Measurements from ENCODE around the gene CCDC69. TPM values are rescaled to one million over a fixed set of nuclear protein-coding genes. Genes with fewer than 3 reads are reported as not detected.
A peak's percentile ranks its signal among the peaks of the same experiment; 100 is the strongest.
"Not testable (repeated sequence)": the region's sequence is repeated elsewhere in the genome, so short reads cannot be mapped to it uniquely, and the experiment has no call there.

Gene CCDC69
- total RNA-seq, 1 experiment from 2014 or later, result 0.08 TPM

DNA sequence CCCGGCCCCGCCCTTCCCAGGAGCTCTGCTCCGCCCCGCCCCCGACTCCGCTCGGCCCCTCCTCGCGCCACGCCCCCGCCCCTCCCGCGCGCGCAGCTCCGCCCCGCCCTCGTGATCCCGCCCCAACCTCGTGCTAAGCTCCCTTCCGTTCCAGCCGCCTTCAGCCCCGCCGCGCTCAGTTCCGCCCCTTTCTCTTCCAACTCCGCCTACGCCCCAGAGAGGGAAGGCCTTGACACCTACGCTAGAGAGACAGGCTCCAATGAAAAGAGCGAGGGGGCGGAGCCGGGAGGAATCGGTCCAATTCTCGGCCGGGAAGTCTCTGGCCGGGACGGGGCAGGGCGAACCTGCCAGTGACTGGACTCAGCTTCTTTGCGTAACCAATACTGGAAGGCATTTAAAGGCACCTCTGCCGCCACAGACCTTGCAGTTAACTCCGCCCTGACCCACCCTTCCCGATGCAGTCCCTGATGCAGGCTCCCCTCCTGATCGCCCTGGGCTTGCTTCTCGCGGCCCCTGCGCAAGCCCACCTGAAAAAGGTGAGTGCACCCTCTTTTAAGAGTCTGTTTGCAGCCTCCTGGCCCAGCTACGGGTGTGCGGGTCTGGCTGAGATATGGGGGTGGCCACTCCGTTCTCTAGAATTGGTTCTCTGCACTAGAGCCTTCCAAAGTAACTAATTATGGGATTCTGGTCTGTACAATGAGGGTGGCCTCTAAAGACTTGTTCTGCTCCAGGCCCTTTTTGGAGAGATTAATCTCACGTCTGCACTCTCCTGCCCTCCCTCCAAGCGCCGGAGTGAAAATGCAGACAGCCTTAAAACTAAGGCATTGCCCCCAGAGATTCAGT lies 29.1 kb upstream of the CCDC69 start, which contains the start of gene GM2A:
TSS of gene GM2A (plus strand) at position 424 of the 843 bp plus-strand sequence. CDS start at position 456, 32 bp downstream.
- H3K27me3 ChIP-seq, result no peaks in the 10 kb centered on the region
- peak; percentile 96 to 97 for DNase-seq
- H3K27ac ChIP-seq, result no peak within 1 kb of the TSS
- H3K4me1 ChIP-seq, result no peaks in the 10 kb centered on the region; the same call in 1 of the 2 replicates
- H3K36me3 ChIP-seq, result no peaks in the 10 kb centered on the region
- H3K4me3 ChIP-seq, result peak within 1 kb of the TSS; percentile 51
- no peaks in the 10 kb centered on the region for H3K9me3 ChIP-seq (replicated peaks)

DNA sequence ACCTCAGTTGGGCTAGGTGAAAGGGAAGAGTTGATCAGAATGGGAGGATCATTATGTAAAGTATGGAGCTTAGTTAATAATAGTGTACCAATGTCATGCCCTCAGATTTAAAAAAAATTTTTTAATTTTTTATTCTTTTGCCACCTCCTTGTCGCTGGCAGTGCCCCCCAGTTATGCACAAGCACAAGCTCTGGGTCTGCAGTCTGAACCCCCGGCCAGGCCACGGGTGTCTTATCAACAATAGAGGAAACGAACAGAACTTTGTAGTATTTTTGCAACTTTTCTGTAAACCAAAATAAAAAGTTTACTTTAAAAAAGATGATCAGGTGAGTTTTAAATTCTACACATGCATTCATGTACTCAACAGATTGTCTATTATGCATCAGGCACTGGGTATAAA lies 27.7 kb upstream of the CCDC69 start:
- no peak overlapping the region for H3K27ac ChIP-seq
- H3K36me3 ChIP-seq, result no peaks in the 10 kb centered on the region
- H3K4me1 ChIP-seq, result no peaks in the 10 kb centered on the region; the same call in 1 of the 2 replicates
- no peaks in the 10 kb centered on the region; the same call in 1 of the 2 replicates for H3K27me3 ChIP-seq
- DNase-seq, result no peak
- no peak overlapping the region for H3K4me3 ChIP-seq
- H3K9me3 ChIP-seq (replicated peaks), result no peaks in the 10 kb centered on the region

DNA sequence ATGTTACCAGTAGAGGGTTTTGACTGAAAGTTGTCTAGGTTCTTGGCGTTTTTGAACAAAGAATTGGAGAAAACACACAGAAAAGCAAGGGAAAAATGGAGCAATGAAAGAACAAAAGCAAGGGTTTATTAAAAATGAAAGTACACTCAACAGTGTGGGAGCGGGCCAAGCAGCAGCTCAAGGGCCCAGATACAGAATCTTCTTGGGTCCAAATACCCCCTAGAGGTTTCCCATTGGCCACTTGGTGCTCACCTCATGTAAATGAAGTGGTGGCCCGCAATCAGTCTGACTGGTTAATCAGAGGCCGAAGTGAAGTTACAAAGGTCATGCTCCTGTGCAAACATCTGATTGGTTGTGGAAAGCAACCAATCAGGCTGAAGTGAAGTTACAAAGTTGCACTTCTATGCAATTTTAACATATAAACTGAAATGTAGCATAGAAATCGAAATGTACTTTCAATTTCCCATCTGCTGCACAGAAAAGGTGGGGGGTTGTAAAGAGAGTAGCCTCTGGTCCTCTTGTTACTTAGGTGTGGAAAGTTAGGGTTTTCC lies 27.2 kb upstream of the CCDC69 start:
- Histone ChIP-seq H3K27ac (no peak overlapping the region), H3K9me3 (replicated peaks) (no peaks in the 10 kb centered on the region), H3K4me3 (no peak overlapping the region), H3K27me3 (no peaks in the 10 kb centered on the region; the same call in 1 of the 2 replicates), H3K36me3 (no peaks in the 10 kb centered on the region), H3K4me1 (no peaks in the 10 kb centered on the region; the same call in 1 of the 2 replicates)
- no peak for DNase-seq

DNA sequence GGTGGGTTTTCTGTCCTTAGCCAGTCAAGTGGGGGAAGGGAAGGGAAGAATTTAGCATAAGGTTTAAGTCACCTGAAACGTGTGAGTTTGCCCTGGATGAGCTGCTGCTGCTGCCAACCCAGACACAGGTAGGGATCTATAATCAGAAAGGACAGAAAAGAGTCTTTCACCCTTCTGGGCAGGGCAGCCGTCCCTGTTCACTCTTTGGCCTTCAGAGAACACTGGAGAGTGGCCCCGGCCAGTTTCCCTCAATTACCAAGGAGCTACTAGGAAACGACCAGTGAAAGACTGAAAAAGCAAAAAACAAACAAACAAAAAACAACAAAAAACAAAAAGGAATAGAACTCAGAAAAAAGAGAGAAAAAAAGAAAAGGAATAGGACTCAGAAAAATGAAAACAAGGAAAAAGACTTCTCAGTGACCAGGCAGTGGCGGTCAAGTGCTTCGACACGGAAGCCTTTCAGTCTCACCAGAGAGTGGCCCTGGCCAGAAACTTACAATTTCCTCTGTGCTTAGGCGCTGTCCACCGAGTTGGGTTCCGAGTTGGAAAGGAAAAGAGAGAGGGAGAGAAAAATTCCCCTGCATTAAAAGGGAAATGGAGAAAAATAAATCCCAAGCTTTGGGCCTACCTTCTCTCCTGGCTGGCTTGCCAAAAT lies 26.6 kb upstream of the CCDC69 start:
- Histone ChIP-seq H3K36me3 (no peaks in the 10 kb centered on the region), H3K27me3 (no peaks in the 10 kb centered on the region; the same call in 1 of the 2 replicates), H3K4me1 (no peaks in the 10 kb centered on the region; the same call in 1 of the 2 replicates), H3K9me3 (replicated peaks) (no peaks in the 10 kb centered on the region), H3K4me3 (no peak overlapping the region), H3K27ac (no peak overlapping the region)
- no peak for DNase-seq

DNA sequence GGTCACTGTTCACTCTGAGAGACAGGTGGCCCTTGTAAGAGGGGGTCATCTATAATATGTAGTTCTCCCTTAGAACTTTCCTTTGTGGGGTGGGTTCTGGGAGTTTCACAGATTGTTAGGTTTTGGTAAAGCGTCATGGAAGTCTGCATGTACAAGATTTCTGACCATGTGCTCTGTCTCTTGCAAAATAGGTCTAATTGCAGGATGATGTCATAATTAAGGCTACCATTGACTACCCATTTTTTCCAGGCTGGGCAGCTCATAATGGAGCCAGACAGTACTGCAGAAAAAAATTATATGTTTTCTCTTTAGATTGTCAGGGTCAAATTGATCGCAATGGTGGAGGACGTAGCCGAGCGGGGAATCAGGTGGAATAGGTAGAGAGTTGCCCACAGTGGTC lies 25.4 kb upstream of the CCDC69 start:
- Histone ChIP-seq H3K4me1 (no peaks in the 10 kb centered on the region; the same call in 1 of the 2 replicates), H3K36me3 (no peaks in the 10 kb centered on the region), H3K27ac (no peak overlapping the region), H3K9me3 (replicated peaks) (no peaks in the 10 kb centered on the region), H3K4me3 (no peak overlapping the region), H3K27me3 (no peaks in the 10 kb centered on the region; the same call in 1 of the 2 replicates)
- no peak for DNase-seq

DNA sequence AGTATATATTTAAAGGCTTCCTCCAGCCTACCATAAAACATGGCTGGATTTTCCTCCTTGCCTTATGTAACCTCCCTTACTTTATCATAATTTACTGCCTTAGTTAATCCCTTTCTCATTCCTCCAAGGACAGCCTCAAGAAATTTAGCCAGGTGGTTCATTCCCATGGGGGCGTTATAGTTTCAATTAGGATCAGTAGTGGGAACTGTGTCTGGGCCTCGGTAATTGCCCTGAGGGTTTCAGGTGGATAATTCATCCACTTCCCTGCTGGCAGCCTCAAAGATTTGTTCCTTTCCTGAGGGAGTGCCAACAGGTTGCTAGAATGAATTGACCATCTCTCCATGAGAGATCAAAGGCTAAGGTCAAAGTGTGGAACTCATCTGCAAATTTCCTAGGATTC lies 24.8 kb upstream of the CCDC69 start:
- H3K4me3 ChIP-seq, result no peak overlapping the region
- H3K4me1 ChIP-seq, result no peaks in the 10 kb centered on the region; the same call in 1 of the 2 replicates
- H3K27ac ChIP-seq, result no peak overlapping the region
- H3K27me3 ChIP-seq, result no peaks in the 10 kb centered on the region; the same call in 1 of the 2 replicates
- no peak for DNase-seq
- no peaks in the 10 kb centered on the region for H3K9me3 ChIP-seq (replicated peaks)
- no peaks in the 10 kb centered on the region for H3K36me3 ChIP-seq

DNA sequence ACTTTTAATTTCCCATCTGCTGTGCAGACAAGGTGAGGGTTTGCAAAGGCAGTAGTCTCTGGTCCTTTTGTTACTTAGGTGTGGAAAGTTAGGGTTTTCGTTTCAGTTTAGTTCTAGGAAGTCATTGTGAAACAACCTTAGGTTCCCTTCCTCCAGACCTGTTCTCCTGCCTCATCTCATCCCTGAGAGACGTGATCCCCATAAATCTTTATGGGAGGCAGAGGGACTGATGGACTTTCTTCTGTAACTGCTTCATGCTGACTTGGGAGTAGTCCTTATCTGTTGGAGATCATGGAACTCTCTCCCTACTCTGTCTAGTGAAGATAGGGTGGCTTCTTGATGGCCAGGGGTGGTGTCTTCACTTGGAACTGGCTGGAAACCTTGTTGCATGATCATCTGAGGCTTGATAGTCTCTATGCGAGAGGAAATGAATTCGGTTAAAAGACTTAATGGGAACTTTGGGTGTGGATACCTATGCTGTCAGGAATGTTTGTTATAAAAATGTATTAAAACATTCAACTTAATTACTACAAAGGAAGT lies 21.9 kb upstream of the CCDC69 start:
- Histone ChIP-seq H3K27me3 (peaks cover 3% of the 10 kb centered on the region; the same call in 1 of the 2 replicates), H3K4me3 (no peak overlapping the region), H3K4me1 (no peaks in the 10 kb centered on the region), H3K36me3 (no peaks in the 10 kb centered on the region), H3K9me3 (replicated peaks) (no peaks in the 10 kb centered on the region), H3K27ac (no peak overlapping the region)
- DNase-seq, result no peak

DNA sequence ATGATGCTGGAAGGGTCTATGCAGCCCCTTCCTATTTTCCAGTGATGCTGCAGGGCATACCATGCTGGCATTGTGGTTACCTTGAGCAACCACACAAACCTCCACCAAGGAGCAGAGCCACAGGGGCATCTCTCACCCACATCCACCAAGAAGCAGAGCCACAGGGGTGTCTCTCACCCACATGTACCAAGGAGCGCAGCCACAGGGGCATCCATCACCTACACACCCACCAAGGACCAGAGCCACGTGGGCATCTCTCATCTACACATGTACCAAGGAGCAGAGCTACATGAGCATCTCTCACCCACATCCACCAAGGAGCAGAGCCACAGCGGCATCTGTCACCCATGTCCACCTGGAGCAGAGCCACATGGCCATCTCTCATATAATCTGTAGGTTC lies 20.3 kb upstream of the CCDC69 start:
- no peak for DNase-seq

DNA sequence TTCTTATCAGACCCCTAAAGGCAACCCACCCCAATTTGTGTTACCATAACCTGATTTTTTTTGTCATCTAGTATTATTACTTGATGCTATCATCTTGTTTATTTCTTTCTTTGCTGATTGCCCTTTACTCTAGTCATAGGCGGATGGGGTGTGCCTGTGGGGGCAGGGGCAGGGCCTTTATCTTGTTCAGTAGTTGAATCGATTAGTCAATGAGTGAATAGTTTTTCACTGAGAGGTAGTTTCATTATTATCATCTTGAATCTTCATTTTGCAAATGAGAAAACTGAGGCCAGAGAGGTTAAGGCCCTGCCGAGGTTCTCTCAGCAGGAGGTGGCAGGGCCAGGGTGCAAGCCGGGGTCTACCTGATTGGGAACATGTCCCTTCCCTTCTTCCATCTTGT lies 19.7 kb upstream of the CCDC69 start:
- no peaks in the 10 kb centered on the region for H3K9me3 ChIP-seq (replicated peaks)
- no peak overlapping the region for H3K27ac ChIP-seq
- peaks cover 4% of the 10 kb centered on the region; the same call in 1 of the 2 replicates for H3K27me3 ChIP-seq
- H3K36me3 ChIP-seq, result no peaks in the 10 kb centered on the region
- no peak for DNase-seq
- no peak overlapping the region for H3K4me3 ChIP-seq
- H3K4me1 ChIP-seq, result no peaks in the 10 kb centered on the region

More for the DNA sequence above, 20.3 kb upstream of the CCDC69 start:
- Histone ChIP-seq H3K27me3 (peaks cover 3% of the 10 kb centered on the region; the same call in 1 of the 2 replicates), H3K36me3 (no peaks in the 10 kb centered on the region), H3K27ac (no peak overlapping the region), H3K9me3 (replicated peaks) (no peaks in the 10 kb centered on the region), H3K4me3 (no peak overlapping the region), H3K4me1 (no peaks in the 10 kb centered on the region)

DNA sequence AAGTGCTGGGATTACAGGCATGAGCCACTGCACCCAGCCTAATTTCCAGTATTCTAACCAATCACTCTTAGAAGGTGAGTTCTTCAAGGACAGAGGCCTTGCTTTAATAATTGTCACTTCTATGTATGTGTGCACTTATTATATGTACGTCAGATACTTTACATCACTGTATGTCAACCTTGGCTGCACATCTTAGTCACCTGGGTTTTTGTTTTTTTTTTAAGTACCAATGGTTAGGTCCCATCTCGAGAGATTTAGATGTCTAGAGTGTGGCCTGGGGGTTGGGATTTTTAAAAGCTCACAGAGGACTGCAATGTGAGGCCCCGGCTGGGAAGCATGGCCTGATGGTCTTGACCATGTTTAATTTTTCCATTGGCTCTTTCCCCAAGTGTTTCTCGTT lies 19.2 kb upstream of the CCDC69 start:
- Histone ChIP-seq H3K4me3 (no peak overlapping the region), H3K36me3 (no peaks in the 10 kb centered on the region), H3K9me3 (replicated peaks) (no peaks in the 10 kb centered on the region), H3K27ac (no peak overlapping the region), H3K4me1 (no peaks in the 10 kb centered on the region), H3K27me3 (peaks cover 9% of the 10 kb centered on the region)
- DNase-seq, result no peak

DNA sequence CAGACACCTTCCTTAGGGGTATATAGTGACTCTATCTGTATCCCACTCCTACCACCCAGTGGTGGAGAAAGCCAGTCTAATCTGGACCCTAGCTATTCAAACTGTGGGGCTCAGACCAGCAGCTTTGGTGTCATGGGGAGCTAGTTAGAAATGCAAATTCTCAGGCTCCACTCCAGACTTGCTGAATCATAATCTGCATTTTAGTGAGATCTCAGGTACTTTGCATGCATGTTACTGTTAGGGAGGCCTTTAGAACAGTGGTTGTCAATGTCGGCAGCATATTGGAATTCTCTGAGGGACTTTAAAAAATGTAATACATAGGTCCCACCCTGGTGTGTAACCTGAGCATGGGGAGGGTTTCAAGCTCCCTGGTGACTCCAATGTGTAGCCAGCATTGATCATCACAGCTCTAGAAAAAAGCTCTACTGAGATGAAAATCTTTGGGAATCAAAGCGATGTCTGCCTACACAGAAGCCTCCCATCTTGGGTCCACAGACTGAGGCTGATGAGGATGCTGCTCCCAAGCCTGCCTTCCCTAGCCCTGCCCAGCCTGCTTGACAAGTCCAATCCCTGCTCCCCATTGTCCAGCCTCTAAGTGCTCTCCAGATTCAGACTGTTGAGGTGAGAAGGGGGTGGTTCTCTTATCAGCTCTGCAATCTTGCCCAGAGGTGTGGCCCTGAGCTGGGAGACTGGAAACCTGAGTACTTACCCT lies 17.2 kb upstream of the CCDC69 start:
- Histone ChIP-seq H3K9me3 (replicated peaks) (no peaks in the 10 kb centered on the region), H3K27me3 (peaks cover 11% of the 10 kb centered on the region), H3K4me3 (no peak overlapping the region), H3K36me3 (no peaks in the 10 kb centered on the region), H3K27ac (no peak overlapping the region), H3K4me1 (no peaks in the 10 kb centered on the region)
- DNase-seq, result no peak

DNA sequence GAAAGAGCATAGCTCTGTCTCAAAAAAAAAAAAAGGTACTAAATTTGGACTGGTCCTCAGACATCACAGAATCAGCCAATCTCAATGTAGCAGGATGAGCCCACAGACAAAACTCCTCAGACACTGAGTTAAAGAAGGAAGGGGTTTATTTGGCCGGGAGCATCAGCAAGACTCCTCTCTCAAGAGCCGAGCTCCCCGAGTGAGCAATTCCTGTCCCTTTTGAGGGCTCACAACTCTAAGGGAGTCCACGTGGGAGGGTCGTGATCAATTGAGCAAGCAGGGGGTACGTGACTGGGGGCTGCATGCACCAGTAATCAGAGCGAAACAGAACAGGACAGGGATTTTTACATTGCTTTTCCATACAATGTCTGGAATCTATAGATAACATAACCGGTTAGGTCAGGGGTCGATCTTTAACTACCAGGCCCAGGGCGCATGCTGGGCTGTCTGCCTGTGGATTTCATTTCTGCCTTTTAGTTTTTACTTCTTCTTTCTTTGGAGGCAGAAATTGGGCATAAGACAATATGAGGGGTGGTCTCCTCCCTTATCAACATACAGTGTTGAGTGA lies 16.5 kb upstream of the CCDC69 start:
- not testable (repeated sequence) for H3K36me3 ChIP-seq; H3K4me1 ChIP-seq; H3K9me3 ChIP-seq (replicated peaks); DNase-seq; H3K27ac ChIP-seq; H3K4me3 ChIP-seq
- peaks cover 11% of the 10 kb centered on the region for H3K27me3 ChIP-seq

DNA sequence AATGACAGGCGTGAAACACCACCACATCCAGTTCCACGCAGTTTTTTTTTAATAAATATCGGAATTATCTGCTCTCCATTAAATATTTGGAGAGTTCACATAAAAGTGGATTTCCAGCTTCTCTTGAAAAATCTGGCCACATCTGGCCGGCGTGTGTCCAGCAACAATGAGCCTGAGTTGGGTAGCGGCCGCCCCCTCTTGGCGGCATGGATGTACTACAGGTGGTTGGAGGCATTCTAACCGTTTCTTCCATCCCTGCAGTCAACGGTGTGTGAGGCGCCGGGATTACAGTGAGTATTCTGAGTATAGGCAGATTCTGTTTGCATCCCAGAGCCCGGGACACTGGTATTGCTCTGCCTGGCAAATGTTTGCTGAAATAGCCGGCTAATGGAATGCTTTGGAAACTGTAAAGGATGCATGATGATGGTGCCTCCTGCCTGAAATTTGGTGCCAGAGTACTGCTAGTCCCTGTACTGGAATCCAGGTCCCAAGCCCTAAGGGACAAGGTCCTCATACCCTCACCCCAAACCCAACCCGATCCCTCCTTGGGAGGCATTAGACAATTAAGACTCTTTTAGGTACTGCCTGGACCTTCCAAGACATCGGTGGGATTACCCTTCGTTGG lies 15.5 kb upstream of the CCDC69 start:
- Histone ChIP-seq H3K27me3 (peaks cover 11% of the 10 kb centered on the region), H3K36me3 (no peaks in the 10 kb centered on the region), H3K9me3 (replicated peaks) (no peaks in the 10 kb centered on the region), H3K4me3 (no peak overlapping the region), H3K4me1 (no peaks in the 10 kb centered on the region), H3K27ac (no peak overlapping the region)
- DNase-seq, result peak; percentile 50 to 78
